C4-2B (cell line): ENCODE results near the gene SULT4A1.

Experiments
- H3K27ac ChIP-seq: fragments of 450-650 bp; 2 replicates; pipeline ENCODE4 v1.5.1; 2017
- ZFX ChIP-seq: fragments of 450-650 bp; IDR thresholded peaks from 2 replicates; pipeline ENCODE4 v1.6.1; 2017
- TF ChIP-seq, protein P1 (sequence below): fragments of 450-650 bp; conservative IDR thresholded peaks from 2 replicates; pipeline ENCODE4 v1.5.1; 2017; ENCODE audit warnings: mild to moderate bottlenecking

Gene SULT4A1

DNA sequence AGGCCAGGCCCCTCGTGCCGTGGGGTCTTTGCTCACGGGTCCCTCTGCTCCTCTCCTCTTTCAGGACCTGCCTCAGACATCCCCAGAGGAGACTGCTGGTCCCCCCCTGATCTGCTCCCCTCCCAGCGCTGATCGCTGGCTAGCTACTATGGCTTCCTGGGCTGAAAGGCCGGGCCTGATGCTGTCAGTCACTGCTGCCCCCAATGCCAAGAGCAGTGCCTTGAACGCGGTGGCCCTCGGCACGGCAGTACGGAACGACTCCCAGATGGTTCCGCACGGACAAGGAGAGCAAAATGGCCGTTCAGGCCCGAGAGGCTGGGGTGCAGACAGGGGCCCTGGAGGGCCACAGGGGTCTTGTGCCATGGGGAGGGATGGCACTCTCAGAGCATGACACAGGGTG is 21.5 kb downstream of the SULT4A1 start:
- H3K27ac ChIP-seq, result no peak overlapping the region
- TF ChIP-seq, protein P1, sequence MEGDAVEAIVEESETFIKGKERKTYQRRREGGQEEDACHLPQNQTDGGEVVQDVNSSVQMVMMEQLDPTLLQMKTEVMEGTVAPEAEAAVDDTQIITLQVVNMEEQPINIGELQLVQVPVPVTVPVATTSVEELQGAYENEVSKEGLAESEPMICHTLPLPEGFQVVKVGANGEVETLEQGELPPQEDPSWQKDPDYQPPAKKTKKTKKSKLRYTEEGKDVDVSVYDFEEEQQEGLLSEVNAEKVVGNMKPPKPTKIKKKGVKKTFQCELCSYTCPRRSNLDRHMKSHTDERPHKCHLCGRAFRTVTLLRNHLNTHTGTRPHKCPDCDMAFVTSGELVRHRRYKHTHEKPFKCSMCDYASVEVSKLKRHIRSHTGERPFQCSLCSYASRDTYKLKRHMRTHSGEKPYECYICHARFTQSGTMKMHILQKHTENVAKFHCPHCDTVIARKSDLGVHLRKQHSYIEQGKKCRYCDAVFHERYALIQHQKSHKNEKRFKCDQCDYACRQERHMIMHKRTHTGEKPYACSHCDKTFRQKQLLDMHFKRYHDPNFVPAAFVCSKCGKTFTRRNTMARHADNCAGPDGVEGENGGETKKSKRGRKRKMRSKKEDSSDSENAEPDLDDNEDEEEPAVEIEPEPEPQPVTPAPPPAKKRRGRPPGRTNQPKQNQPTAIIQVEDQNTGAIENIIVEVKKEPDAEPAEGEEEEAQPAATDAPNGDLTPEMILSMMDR, result no peak
- no peak for TF ChIP-seq ZFX

DNA sequence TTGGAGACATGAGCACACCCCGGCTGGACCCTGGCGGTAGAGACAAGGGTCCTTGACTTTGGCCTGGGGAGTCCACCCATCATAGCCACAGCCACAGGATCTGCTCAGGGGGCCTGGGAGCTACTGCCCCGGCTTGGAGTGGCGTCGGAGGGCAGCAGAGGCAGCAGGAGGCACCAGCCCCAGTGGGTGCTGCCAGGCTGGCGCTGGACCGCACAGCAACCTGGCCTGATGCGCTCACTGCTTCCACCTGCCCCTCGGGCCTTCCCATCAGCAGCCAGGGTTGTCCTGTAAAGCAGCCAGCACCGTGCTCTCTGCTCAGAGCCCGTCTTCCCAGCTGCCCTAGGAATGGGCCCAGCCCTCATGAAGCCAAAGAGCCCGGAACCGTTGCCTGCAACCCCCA is 21.9 kb downstream of the SULT4A1 start:
- H3K27ac ChIP-seq, result no peak overlapping the region
- TF ChIP-seq, protein P1, result no peak
- TF ChIP-seq ZFX, result no peak

DNA sequence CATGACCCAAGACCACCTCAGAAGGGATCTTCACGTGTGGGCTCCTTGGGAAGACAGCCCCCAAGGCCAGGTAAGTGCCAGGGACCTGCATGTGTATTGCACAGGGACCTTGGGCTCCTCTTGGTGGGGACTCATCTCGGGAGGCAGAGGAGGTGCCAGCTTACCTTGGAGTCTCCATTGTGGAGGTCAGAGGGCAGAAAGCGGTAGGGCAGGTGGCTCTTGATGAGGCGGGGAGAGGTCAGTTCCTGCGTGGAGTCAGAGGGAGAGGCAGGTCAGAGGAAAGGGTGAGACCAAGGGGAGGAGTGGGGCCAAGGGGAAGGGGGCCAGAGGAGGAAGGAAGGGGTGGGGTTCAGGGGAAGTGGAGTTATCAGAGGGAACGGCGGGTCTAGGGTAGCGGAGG is 22.5 kb downstream of the SULT4A1 start:
- H3K27ac ChIP-seq, result no peak overlapping the region
- TF ChIP-seq, protein P1, result no peak
- TF ChIP-seq ZFX, result no peak

DNA sequence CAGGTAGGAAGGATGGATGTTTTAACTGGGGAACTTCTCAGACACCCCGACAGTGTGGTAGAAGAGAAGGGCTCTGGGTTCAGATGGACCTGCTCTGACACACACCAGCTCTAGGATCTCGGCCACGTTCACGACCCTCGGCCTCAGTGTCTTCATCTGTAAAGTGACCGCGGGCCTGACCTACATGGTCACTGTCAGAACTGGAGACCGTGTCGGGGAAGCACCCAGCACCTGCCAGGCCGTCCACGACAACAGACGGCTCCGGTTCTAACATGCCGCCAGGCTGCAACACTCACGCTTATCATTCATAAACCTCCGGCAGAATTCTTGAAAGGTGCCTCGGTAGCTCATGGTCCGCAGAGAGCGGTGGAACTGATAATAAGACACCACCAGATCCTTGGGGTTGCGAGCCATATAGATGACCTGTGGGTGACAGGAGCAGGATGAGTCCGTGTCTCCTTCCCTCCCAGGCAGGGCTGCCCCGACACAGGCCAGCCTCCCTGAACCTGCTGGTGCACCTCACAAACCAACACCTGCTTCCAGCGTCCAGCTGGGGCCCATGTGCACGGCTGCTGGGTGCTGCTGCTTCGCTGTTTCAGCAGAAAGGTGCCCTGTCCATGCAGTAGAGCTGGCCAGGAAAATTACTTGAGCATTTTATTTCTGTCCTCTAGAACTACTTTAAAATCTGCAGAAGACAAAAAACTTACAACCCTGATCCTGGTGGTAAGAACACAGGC is 23.6 kb downstream of the SULT4A1 start:
- no peak overlapping the region for H3K27ac ChIP-seq
- TF ChIP-seq, protein P1, result no peak
- no peak for TF ChIP-seq ZFX

DNA sequence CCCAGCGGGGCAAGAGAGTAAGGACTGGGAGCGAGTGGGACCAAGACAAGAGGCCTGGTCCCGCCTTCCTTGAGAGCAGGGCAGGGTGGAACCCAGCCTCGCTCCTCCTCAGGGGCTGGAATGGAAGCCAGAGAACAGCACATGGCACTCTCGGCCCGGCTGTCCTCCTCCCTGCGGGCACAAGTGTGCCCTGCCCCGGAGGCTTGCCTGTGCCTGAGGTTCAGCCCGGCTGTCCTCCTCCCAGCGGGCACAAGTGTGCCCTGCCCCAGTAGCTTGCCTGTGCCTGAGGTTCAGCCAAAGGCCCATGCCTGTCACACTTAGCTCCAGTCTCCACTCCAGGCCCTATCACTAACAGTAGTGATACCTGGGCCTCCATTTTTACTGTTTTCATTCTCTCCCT is 24.2 kb downstream of the SULT4A1 start:
- TF ChIP-seq, protein P1, result no peak
- TF ChIP-seq ZFX, result no peak
- no peak overlapping the region for H3K27ac ChIP-seq

DNA sequence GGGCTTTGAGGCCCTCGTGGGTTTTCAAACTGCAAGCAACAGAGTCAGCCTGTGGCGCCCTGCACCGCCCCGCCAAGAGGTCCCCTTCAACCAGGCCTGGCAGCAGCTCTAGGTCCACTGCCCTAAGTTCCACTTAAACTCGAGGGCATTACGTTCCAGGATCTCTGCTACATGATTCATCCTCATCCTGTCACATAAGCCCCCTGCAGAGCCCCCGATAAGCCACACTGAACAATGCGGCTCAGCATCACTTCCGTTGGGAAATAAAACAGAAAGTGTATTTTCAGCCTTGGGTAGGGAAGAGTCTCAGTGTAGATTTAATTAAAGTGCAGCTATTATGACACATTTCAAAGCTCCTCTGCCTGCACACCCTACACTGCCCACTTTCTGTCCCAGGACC is 24.6 kb downstream of the SULT4A1 start:
- TF ChIP-seq ZFX, result no peak
- TF ChIP-seq, protein P1, result no peak
- no peak overlapping the region for H3K27ac ChIP-seq

DNA sequence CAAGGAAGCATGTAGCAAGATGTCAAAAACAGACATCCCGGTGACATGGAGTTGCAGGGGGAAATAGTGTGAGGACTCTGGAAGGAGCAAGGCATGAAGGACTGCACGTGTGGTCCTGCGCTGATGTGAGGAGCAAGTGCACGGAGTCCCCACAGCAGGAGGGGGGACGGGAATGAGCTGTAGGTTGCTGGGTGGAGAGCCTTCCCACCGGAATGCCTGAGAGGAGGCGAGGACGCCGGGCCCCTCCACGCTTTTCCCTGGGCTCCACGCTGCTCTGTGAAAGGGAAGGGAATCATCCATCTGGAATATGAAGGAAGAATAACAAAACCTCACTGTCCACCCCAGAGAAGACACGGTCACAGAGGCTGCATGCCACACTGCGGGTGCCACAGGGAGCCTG is 26.6 kb downstream of the SULT4A1 start:
- H3K27ac ChIP-seq, result no peak overlapping the region
- TF ChIP-seq, protein P1, result no peak
- no peak for TF ChIP-seq ZFX
